ENCODE data around the gene SLC7A1.

The SLC7A1 gene

DNA sequence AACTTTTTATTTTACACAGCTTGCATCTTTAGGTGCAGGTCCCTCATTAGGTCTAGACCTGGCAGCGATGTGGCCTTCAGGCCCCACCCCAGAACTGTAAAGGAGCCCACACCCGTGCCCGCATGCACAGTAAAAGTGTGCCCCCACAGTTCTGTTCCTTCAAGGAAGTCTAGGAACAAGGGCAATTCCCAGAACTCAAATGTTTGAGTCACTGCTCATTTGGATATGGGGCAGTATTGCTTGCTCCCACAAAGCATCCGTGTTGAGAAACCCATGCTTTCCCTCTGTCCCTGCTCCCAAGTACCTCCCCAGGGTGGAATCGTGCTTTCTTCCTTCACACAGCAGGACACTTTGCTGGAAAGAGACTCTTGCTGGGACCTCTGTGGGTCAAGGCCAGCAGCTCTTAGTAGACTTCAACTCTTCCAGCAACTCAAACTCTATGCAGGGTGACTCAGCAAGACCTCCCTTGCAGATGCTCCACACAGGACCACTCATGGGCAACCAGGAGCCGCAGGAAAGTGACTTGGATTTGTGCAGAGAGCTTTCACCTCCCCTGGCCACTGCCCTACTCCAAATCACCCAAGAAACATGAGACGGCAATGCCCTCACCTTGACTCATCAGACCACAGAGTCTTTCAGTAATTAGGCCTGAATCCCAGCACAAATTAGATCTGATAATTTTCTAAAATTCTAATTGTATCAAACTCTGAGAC is 12.3 kb downstream of the SLC7A1 start:
- DNase-seq: no peak

- DNase-seq: no peak
Observed at GRCh38 chr13:29582171-29582570, 13.3 kb downstream of the SLC7A1 start.

GRCh38 chr13:29581666-29582065 is 13.8 kb downstream of the SLC7A1 start:
- DNase-seq: peak in 17 of 56 donors; percentile 8 to 59 (median 30)

- no peak for DNase-seq
Observed at GRCh38 chr13:29579094-29579493, 16.4 kb downstream of the SLC7A1 start.

DNA sequence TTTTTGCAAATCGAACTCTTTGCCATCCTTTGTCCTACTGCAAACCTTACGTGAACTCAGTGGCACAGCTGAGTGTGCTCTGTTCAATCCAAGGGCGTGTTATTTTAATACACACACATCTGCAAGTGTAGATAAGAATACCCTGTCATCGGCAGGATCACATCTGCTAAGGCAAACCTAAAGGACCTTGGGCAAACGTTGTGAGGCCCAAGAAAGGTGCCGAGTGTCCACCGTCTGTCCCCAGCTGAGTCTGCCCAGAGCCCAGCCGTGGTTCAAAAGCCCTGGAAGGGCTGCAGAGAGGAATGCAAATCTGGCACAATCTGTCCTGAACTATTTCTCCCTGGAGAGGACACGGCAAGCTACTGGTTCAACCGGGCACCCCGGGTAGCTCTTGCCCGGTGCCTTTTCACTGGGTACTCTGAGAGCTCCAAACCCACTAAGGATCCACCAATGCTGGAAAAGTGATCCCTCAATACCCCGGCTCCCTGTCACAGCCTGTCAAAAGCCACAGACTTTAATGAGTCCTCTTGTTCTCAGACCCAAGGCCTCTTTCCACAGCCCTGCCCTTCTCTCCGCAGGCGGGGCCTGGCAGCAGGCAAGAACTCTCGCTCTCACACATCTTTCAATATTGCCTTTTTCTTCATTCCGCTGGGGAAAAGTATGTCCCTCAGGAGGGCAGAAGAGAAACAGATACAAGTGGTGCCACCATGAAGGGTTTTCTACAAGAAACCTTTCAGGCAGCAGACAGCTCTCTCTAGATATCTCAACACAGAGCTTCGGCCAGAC is 17.0 kb downstream of the SLC7A1 start:
- DNase-seq: peak in 2 of 56 donors; percentile 13 to 14

DNA sequence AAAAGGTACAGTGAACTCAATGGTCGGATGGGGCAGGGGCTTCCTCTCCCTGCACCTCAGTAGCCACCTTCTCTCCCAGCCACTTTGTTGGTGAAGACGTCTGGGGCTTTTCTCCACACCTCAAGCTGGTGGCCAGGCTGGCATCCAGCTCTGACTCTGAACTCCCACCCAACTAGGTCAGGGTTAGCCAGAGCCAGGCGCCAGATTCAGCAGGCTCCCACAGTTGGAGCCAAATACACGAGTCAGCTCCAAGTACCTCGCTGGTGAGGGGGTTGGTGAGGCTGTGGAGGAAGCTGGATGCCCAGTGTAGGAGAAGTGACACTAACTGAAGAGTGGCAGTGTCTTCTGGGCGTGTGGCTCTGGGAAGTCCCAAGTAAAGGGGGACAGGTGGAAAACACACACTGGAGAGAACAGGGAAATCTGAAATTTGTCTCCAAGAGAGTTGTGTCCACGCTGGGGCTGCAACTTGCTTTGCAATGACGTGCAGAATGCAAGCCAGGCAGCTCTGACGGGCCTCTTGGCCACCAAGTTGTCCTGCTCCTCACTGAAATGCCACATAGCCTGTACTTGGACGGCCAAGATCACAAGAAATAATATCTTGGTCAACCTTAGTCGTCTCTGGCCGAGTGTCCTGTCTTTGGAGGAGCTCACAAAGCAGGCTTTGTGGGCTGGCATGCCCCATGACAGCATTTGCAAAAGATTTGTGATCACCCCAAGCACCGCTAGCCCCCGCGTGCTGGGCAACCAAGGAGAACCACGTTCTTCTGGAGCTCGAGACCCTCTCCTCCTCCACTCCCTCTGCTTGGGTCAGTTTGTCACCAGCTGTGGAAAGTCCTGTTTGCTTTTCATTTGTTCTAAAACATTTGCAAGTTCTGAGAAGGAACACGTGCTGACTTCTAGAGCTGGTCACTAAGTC is 18.1 kb downstream of the SLC7A1 start:
- peak in 13 of 56 donors; percentile 14 to 57 (median 35) for DNase-seq

DNA sequence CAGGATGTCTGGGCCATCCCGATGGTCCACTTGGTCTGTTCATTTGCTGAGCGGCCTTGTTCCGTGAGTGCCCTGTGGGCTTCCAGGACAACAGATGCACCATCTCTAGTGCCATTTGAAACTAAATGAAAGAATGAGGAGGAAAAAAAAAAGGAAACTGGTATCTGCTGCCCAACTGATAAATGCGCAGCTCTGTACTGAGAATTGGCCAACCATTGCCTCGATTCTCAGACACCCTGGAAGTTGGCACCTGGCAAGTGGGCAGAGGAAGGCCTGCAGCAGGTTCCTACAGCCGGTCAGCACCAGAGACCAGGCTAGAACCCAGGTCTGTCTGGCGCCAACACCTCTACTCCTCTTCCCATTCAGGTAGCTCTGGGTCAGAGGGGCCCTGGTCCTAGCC is 18.9 kb downstream of the SLC7A1 start:
- no peak for DNase-seq

- DNase-seq: no peak
Observed at GRCh38 chr13:29575098-29575497, 20.4 kb downstream of the SLC7A1 start.

DNA sequence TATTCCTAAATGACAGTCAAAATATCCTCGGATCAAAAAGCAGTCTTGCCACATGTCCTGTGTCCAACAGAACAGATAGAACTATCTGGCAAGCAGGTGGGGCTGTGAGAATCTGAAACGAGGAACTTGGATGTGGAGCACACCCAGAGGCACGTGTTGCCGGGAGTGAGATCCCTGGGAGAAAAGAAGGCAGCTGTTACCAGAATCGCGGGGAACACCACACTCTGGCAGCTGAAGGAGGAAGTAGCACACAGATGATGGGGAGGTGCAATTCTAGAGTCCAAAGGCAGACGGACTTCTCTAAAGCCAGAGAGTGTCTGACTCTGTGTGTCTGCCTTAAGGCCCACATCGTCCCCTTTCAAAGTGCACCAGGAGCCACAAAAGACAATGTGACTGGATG is 22.3 kb downstream of the SLC7A1 start:
- DNase-seq: peak in 6 of 56 donors; percentile 12 to 30 (median 25)

- DNase-seq: no peak
Observed at GRCh38 chr13:29572575-29572974, 22.9 kb downstream of the SLC7A1 start.

GRCh38 chr13:29571876-29572570 is 23.5 kb downstream of the SLC7A1 start:
- no peak for DNase-seq

DNA sequence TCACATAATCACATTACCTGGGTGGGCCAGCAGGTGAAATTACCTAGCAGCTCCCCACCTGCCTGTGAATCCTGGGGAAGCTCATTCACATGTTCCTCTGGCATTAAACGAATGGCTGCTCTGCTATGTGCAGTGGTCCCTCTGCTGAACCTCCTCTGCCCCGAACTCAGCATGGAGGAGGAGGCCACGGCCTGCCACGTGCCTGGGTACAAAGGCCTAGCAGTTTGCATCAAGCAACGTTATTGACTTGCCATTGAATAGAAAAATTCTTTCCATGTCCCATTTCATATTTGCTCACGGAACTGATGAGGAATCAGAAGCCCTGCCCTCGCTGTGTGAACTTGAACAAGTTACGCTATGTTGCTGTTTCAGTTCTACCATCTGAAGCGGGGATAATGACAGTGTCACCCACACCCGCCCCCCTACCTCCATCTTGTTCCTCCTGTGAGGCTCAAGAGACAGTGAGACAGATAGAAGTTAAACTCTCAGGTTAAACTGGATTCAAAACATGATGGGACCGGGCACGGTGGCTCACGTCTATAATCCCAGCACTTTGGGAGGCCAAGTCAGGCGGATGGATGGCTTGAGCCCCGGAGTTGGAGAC is 25.3 kb downstream of the SLC7A1 start:
- DNase-seq: peak in 2 of 56 donors; percentile 14 to 15

GRCh38 chr13:29569253-29570050 is 26.0 kb downstream of the SLC7A1 start:
- no peak for DNase-seq

- DNase-seq: no peak
Observed at GRCh38 chr13:29568731-29569130, 26.8 kb downstream of the SLC7A1 start.

- DNase-seq: no peak
Observed at GRCh38 chr13:29567411-29567810, 28.1 kb downstream of the SLC7A1 start.

GRCh38 chr13:29566206-29566605 is 29.3 kb downstream of the SLC7A1 start:
- DNase-seq: no peak

GRCh38 chr13:29564818-29565217 is 30.7 kb downstream of the SLC7A1 start:
- no peak for DNase-seq

GRCh38 chr13:29564373-29564772 is 31.1 kb downstream of the SLC7A1 start:
- no peak for DNase-seq

DNA sequence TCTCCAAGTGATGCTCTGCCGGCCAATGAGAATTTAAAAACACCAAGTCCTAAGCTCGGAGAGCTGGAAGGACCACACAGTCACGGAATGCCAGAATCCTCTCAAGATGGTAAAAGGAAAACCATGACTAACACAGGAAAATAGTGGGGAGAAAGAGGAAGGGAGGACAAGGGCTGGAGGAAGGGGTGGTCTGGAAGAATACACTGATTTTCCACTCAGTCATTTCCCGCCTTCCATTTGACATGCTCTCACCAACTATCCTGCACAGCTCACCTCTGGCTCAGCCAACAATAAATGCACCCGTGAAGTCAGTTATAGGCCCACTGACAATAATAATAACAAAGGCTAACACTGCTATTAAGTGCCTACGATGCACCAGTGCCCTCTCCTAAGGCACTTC is 31.5 kb downstream of the SLC7A1 start:
- no peak for DNase-seq
